ENCODE results near the gene TRHDE.

TRHDE gene

DNA sequence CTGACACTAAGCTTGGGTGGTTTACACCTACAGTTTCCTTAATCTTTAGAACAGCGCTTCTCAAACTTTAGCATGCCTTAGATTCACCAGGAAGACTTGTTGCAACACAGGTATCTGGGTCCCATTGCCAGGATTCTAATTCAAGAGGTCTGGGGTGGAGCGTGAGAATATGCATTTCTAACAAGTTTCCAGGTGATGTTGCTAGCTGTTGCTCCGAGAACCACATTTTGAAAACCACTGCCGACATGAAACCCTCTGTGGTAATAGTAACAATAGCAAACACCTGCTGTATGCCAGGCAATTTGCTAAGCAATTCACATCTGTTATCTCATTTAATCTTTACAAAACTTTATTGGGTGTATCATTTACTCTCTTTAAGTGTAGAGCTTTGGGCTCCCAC lies 58.6 kb downstream of the TRHDE start:
- POLR2A ChIA-PET: no interaction called here
- no peak for TF ChIP-seq KLF16 (tag by site-specific recombination; IDR thresholded peaks at IDR 0.05)
- no peak for TF ChIP-seq ZNF701 (tag by site-specific recombination; IDR thresholded peaks at IDR 0.05)
- no peak for TF ChIP-seq ZNF707 (tag by site-specific recombination; IDR thresholded peaks at IDR 0.05)
- no peak for TF ChIP-seq HOXA7 (CRISPR knock-in tag; IDR thresholded peaks at IDR 0.05; ENCODE audit: borderline replicate concordance)
- no peak for TF ChIP-seq ZNF138 (tag by site-specific recombination; IDR thresholded peaks at IDR 0.05; ENCODE audit: borderline replicate concordance)
- TF ChIP-seq, protein P1, sequence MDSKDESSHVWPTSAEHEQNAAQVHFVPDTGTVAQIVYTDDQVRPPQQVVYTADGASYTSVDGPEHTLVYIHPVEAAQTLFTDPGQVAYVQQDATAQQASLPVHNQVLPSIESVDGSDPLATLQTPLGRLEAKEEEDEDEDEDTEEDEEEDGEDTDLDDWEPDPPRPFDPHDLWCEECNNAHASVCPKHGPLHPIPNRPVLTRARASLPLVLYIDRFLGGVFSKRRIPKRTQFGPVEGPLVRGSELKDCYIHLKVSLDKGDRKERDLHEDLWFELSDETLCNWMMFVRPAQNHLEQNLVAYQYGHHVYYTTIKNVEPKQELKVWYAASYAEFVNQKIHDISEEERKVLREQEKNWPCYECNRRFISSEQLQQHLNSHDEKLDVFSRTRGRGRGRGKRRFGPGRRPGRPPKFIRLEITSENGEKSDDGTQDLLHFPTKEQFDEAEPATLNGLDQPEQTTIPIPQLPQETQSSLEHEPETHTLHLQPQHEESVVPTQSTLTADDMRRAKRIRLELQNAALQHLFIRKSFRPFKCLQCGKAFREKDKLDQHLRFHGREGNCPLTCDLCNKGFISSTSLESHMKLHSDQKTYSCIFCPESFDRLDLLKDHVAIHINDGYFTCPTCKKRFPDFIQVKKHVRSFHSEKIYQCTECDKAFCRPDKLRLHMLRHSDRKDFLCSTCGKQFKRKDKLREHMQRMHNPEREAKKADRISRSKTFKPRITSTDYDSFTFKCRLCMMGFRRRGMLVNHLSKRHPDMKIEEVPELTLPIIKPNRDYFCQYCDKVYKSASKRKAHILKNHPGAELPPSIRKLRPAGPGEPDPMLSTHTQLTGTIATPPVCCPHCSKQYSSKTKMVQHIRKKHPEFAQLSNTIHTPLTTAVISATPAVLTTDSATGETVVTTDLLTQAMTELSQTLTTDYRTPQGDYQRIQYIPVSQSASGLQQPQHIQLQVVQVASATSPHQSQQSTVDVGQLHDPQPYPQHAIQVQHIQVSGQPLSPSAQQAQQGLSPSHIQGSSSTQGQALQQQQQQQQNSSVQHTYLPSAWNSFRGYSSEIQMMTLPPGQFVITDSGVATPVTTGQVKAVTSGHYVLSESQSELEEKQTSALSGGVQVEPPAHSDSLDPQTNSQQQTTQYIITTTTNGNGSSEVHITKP (tag by site-specific recombination; IDR thresholded peaks at IDR 0.05): no peak
- no peak for TF ChIP-seq ZNF585B (tag by site-specific recombination; IDR thresholded peaks at IDR 0.05)
- TF ChIP-seq ZNF837 (tag by site-specific recombination; IDR thresholded peaks at IDR 0.05): no peak
- TF ChIP-seq ZNF830 (tag by site-specific recombination; IDR thresholded peaks at IDR 0.05; ENCODE audit: low read depth): no peak
- TF ChIP-seq, protein P2, sequence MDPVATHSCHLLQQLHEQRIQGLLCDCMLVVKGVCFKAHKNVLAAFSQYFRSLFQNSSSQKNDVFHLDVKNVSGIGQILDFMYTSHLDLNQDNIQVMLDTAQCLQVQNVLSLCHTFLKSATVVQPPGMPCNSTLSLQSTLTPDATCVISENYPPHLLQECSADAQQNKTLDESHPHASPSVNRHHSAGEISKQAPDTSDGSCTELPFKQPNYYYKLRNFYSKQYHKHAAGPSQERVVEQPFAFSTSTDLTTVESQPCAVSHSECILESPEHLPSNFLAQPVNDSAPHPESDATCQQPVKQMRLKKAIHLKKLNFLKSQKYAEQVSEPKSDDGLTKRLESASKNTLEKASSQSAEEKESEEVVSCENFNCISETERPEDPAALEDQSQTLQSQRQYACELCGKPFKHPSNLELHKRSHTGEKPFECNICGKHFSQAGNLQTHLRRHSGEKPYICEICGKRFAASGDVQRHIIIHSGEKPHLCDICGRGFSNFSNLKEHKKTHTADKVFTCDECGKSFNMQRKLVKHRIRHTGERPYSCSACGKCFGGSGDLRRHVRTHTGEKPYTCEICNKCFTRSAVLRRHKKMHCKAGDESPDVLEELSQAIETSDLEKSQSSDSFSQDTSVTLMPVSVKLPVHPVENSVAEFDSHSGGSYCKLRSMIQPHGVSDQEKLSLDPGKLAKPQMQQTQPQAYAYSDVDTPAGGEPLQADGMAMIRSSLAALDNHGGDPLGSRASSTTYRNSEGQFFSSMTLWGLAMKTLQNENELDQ (tag by site-specific recombination; IDR thresholded peaks at IDR 0.05; ENCODE audit: low read depth): no peak
- TF ChIP-seq ZNF391 (tag by site-specific recombination; IDR thresholded peaks at IDR 0.05; ENCODE audit: borderline replicate concordance, low read depth): no peak
- TF ChIP-seq ZNF169 (tag by site-specific recombination; IDR thresholded peaks at IDR 0.05): no peak
- no peak for TF ChIP-seq ZSCAN30 (tag by site-specific recombination; IDR thresholded peaks at IDR 0.05)
- TF ChIP-seq OSR2 (tag by site-specific recombination; IDR thresholded peaks at IDR 0.05): no peak
- TF ChIP-seq, protein P3, sequence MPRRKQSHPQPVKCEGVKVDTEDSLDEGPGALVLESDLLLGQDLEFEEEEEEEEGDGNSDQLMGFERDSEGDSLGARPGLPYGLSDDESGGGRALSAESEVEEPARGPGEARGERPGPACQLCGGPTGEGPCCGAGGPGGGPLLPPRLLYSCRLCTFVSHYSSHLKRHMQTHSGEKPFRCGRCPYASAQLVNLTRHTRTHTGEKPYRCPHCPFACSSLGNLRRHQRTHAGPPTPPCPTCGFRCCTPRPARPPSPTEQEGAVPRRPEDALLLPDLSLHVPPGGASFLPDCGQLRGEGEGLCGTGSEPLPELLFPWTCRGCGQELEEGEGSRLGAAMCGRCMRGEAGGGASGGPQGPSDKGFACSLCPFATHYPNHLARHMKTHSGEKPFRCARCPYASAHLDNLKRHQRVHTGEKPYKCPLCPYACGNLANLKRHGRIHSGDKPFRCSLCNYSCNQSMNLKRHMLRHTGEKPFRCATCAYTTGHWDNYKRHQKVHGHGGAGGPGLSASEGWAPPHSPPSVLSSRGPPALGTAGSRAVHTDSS (tag by site-specific recombination; IDR thresholded peaks at IDR 0.05): no peak
- no peak for TF ChIP-seq ZBTB1 (tag by site-specific recombination; IDR thresholded peaks at IDR 0.05)
- TF ChIP-seq ZNF140 (tag by site-specific recombination; IDR thresholded peaks at IDR 0.05): no peak
- Histone ChIP-seq H3K4me3 (ENCODE audit: low read depth, low read length) (no peak overlapping the region), H3K27ac (ENCODE audit: extremely low read depth, low read depth, low read length) (no peak overlapping the region), H3K36me3 (ENCODE audit: control insufficient read depth in 2 of 2, insufficient read depth in 1 of 2, low read length in 2 of 2) (no peaks in the 10 kb centered on the region), H3K4me1 (ENCODE audit: control insufficient read depth, insufficient read depth, low read length) (no peaks in the 10 kb centered on the region), H3K9me3 (ENCODE audit: control insufficient read depth, insufficient read depth, low read depth, low read length) (no peaks in the 10 kb centered on the region)
- CTCF ChIA-PET: interaction anchor here (0.8 kb wide), 1 partner anchor 16 kb away, joined by 3 read pairs; no protein-coding TSS in a partner anchor

DNA sequence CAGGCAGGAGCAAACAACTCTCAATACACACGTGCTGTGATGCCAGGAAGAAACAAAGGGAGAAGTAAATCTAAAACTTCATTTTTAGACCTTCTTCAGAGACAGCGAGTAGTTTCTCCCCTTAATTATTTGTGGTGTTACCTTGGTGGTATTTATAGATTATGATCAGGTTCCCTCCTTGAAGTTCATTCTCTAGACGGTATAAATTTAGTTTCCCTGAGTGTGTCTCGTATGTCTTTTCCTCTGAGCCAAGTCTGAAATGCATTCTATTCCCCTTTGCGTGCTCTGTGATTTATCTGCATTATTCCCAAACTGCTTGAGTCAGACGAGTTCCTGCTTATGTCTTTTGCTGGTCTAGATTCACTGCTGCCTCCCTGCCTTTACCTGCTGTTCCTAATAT lies 65.2 kb downstream of the TRHDE start:
- TF ChIP-seq, protein P4, sequence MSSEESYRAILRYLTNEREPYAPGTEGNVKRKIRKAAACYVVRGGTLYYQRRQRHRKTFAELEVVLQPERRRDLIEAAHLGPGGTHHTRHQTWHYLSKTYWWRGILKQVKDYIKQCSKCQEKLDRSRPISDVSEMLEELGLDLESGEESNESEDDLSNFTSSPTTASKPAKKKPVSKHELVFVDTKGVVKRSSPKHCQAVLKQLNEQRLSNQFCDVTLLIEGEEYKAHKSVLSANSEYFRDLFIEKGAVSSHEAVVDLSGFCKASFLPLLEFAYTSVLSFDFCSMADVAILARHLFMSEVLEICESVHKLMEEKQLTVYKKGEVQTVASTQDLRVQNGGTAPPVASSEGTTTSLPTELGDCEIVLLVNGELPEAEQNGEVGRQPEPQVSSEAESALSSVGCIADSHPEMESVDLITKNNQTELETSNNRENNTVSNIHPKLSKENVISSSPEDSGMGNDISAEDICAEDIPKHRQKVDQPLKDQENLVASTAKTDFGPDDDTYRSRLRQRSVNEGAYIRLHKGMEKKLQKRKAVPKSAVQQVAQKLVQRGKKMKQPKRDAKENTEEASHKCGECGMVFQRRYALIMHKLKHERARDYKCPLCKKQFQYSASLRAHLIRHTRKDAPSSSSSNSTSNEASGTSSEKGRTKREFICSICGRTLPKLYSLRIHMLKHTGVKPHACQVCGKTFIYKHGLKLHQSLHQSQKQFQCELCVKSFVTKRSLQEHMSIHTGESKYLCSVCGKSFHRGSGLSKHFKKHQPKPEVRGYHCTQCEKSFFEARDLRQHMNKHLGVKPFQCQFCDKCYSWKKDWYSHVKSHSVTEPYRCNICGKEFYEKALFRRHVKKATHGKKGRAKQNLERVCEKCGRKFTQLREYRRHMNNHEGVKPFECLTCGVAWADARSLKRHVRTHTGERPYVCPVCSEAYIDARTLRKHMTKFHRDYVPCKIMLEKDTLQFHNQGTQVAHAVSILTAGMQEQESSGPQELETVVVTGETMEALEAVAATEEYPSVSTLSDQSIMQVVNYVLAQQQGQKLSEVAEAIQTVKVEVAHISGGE (tag by site-specific recombination; conservative IDR thresholded peaks at IDR 0.05; ENCODE audit: low read depth): no peak
- TF ChIP-seq SETDB1 (IDR thresholded peaks at IDR 0.05; ENCODE audit: insufficient read length, low read length): peak; percentile 26
- CTCF ChIA-PET: no interaction called here
- Histone ChIP-seq H3K4me1 (ENCODE audit: control insufficient read depth, insufficient read depth, low read length) (no peaks in the 10 kb centered on the region), H3K36me3 (ENCODE audit: control insufficient read depth in 2 of 2, insufficient read depth in 1 of 2, low read length in 2 of 2) (no peaks in the 10 kb centered on the region), H3K4me3 (ENCODE audit: low read depth, low read length) (no peak overlapping the region), H3K9me3 (ENCODE audit: control insufficient read depth, insufficient read depth, low read depth, low read length) (no peaks in the 10 kb centered on the region), H3K27ac (ENCODE audit: extremely low read depth, low read depth, low read length) (no peak overlapping the region)
- POLR2A ChIA-PET: no interaction called here
